GM12878 (cell line): ENCODE results near the gene LRRC26. TPM values are rescaled to one million over a fixed set of nuclear protein-coding genes. Genes with fewer than 3 reads are reported as not detected.

Experiments used
- CHD4 ChIP-seq: fragments of 200-600 bp; sonication (generic); IDR thresholded peaks from 2 replicates; pipeline ENCODE4 v1.6.1; 2016; ENCODE audit warnings: mild to moderate bottlenecking
- E2F8 ChIP-seq: fragments of 450-650 bp; IDR thresholded peaks from 2 replicates; pipeline ENCODE4 v1.6.1; 2018; ENCODE audit warnings: mild to moderate bottlenecking, low read depth, moderate library complexity; ENCODE audit not compliant: partially characterized antibody
- EGR1 ChIP-seq, 2 experiments: IDR thresholded peaks; 1 replicate in 1 of 2; 2 replicates in 1 of 2; pipeline ENCODE4 v1.6.1; 2011 to 2012; ENCODE audit warnings: low read depth in 2 of 2, low read length in 2 of 2, borderline replicate concordance in 1 of 2, mild to moderate bottlenecking in 1 of 2, moderate library complexity in 1 of 2
- ESRRA ChIP-seq: IDR thresholded peaks from 2 replicates; pipeline ENCODE4 v1.6.1; 2012; ENCODE audit warnings: mild to moderate bottlenecking, low read length, improper control_type of control experiment
- FOS ChIP-seq: IDR thresholded peaks from 3 replicates; pipeline ENCODE4 v1.6.1; 2011; ENCODE audit warnings: borderline replicate concordance; ENCODE audit not compliant: insufficient read length; ENCODE audit errors: extremely low read depth
- HDGF ChIP-seq: fragments of 450-650 bp; IDR thresholded peaks from 2 replicates; pipeline ENCODE4 v1.6.1; 2016; ENCODE audit warnings: antibody characterized with exemption
- JUND ChIP-seq: IDR thresholded peaks from 2 replicates; pipeline ENCODE4 v1.6.1; 2012; ENCODE audit warnings: low read depth, mild to moderate bottlenecking, low read length, improper control_type of control experiment, moderate library complexity
- KDM1A ChIP-seq: fragments of 200-600 bp; sonication (generic); IDR thresholded peaks from 2 replicates; pipeline ENCODE4 v1.6.1; 2016; ENCODE audit warnings: borderline replicate concordance
- NFIC ChIP-seq: IDR thresholded peaks from 2 replicates; pipeline ENCODE4 v1.6.1; 2012; ENCODE audit warnings: low read depth, mild to moderate bottlenecking, inconsistent platforms, low read length, moderate library complexity
- POU2F2 ChIP-seq: IDR thresholded peaks from 3 replicates; pipeline ENCODE4 v1.6.1; 2011; ENCODE audit warnings: low read depth, mild to moderate bottlenecking, low read length, borderline replicate concordance
- RAD21 ChIP-seq: IDR thresholded peaks from 2 replicates; pipeline ENCODE4 v1.6.1; 2011; ENCODE audit warnings: mild to moderate bottlenecking, low read depth, low read length, moderate library complexity; ENCODE audit not compliant: insufficient read depth
- SKIL ChIP-seq: fragments of 450-650 bp; IDR thresholded peaks from 2 replicates; pipeline ENCODE4 v1.6.1; 2017; ENCODE audit warnings: mild to moderate bottlenecking, low read depth, inconsistent platforms; ENCODE audit not compliant: poor library complexity, severe bottlenecking
- SMARCA5 ChIP-seq: fragments of 450-650 bp; IDR thresholded peaks from 2 replicates; pipeline ENCODE4 v1.6.1; 2017; ENCODE audit warnings: mild to moderate bottlenecking
- SP1 ChIP-seq: IDR thresholded peaks from one replicate; pipeline ENCODE4 v1.6.1; 2011; ENCODE audit warnings: low read depth, low read length
- TAF1 ChIP-seq: IDR thresholded peaks from 2 replicates; pipeline ENCODE4 v1.6.1; 2011; ENCODE audit warnings: mild to moderate bottlenecking, low read depth, low read length, borderline replicate concordance
- TARDBP ChIP-seq: IDR thresholded peaks from 2 replicates; pipeline ENCODE4 v1.6.1; 2016; ENCODE audit warnings: borderline replicate concordance
- TCF3 ChIP-seq: IDR thresholded peaks from 2 replicates; pipeline ENCODE4 v1.6.1; 2012; ENCODE audit warnings: low read depth, mild to moderate bottlenecking, low read length, borderline replicate concordance; ENCODE audit not compliant: insufficient read depth
- USF2 ChIP-seq: IDR thresholded peaks from 2 replicates; pipeline ENCODE4 v1.6.1; 2011; ENCODE audit warnings: low read depth, low read length, improper control_type of control experiment, borderline replicate concordance
- WRNIP1 ChIP-seq: IDR thresholded peaks from 2 replicates; pipeline ENCODE4 v1.6.1; 2011; ENCODE audit warnings: low read depth, low read length, improper control_type of control experiment, borderline replicate concordance
- ZBTB4 ChIP-seq: fragments of 450-650 bp; formaldehyde crosslinking; IDR thresholded peaks from 2 replicates; pipeline ENCODE4 v1.4.0; 2022; ENCODE audit warnings: mild to moderate bottlenecking, moderate library complexity
- ZNF207 ChIP-seq: fragments of 450-650 bp; IDR thresholded peaks from 2 replicates; pipeline ENCODE4 v1.6.1; 2014; ENCODE audit warnings: antibody characterized with exemption, mild to moderate bottlenecking, borderline replicate concordance
- ZZZ3 ChIP-seq: IDR thresholded peaks from 2 replicates; pipeline ENCODE4 v1.6.1; 2011; ENCODE audit warnings: low read depth; ENCODE audit not compliant: control insufficient read depth, insufficient read length
- polyA plus RNA-seq, 11 experiments: library from polyadenylated mRNA; depleted of rRNA in 4 of 11; unstranded in 6 of 11; stranded (reverse) in 5 of 11; fragments of >200 nt; fragmentation: Nextera tagmentation in 4 of 11; fragmentation: Illumina TruSeq in 1 of 11; extraction: Ambion mirVana in 4 of 11; extraction: Trizol in 1 of 11; gene quantifications; 1 replicate in 1 of 11; 2 replicates in 10 of 11; pipeline versions ENCODE4 v1.2.1 to v1.2.3, GENCODE V29; 2011 to 2016; ENCODE audit warnings: inconsistent platforms in 2 of 11, missing spikeins in 2 of 11, low read depth in 1 of 11
- total RNA-seq, 4 experiments: library from RNA; depleted of rRNA in 3 of 4; stranded (reverse); fragments of >200 nt in 3 of 4; fragmentation: Illumina TruSeq in 1 of 4; extraction: Trizol in 1 of 4; gene quantifications; 2 replicates each; pipeline versions ENCODE4 v1.2.1 to v1.2.3, GENCODE V29; 2013 to 2021

The LRRC26 gene
- total and polyA plus RNA-seq, 10 of the 15 experiments (the other 5 are each of a cell fraction or from before 2014, with no cell fraction given): 0.29 to 0.91 (median 0.64) TPM; not detected in 5

GRCh38 chr9:137149942-137150616 is 19.8 kb downstream of the LRRC26 start (continued):
- TF ChIP-seq ZBTB4 (CRISPR knock-in tag) (no peak), WRNIP1 (no peak), TARDBP (no peak), ESRRA (no peak), E2F8 (peak; percentile 28), SP1 (peak; percentile 16), NFIC (no peak), TCF3 (no peak), KDM1A (no peak), EGR1 (IDR thresholded peaks at IDR 0.05; ENCODE audit: borderline replicate concordance in 1 of 2, low read depth in 2 of 2, low read length in 2 of 2) (0 out of 3 replicates have a peak, but pooled peaks of 1 of the 2 experiments have one; percentile 10), HDGF (no peak), USF2 (no peak), CHD4 (no peak), SMARCA5 (0 out of 2 replicates have a peak, but pooled peaks have one; percentile 32), RAD21 (no peak), SKIL (no peak), ZNF207 (no peak), FOS (no peak), ZZZ3 (no peak), TAF1 (no peak), JUND (no peak), POU2F2 (no peak)
